Ishikawa (cell line): ENCODE measurements around the gene SCAP.

Source experiments
- CEBPB ChIP-seq: IDR thresholded peaks from 2 replicates; pipeline ENCODE4 v1.6.1; 2012
- CREB1 ChIP-seq: IDR thresholded peaks from 2 replicates; pipeline ENCODE4 v1.6.1; 2012; ENCODE audit warnings: low read depth
- EGR1 ChIP-seq: IDR thresholded peaks from 2 replicates; pipeline ENCODE4 v1.6.1; 2012
- EP300 ChIP-seq: IDR thresholded peaks from 2 replicates; pipeline ENCODE4 v1.6.1; 2012; ENCODE audit warnings: borderline replicate concordance
- FOXM1 ChIP-seq: IDR thresholded peaks from 2 replicates; pipeline ENCODE4 v1.6.1; 2012; ENCODE audit warnings: low read depth, borderline replicate concordance
- MAX ChIP-seq: IDR thresholded peaks from 2 replicates; pipeline ENCODE4 v1.6.1; 2012
- NFIC ChIP-seq: IDR thresholded peaks from 2 replicates; pipeline ENCODE4 v1.6.1; 2012
- RAD21 ChIP-seq: IDR thresholded peaks from 2 replicates; pipeline ENCODE4 v1.6.1; 2012; ENCODE audit warnings: low read depth
- TAF1 ChIP-seq: IDR thresholded peaks from 2 replicates; pipeline ENCODE4 v1.6.1; 2012; ENCODE audit warnings: low read depth, mild to moderate bottlenecking
- TCF12 ChIP-seq: IDR thresholded peaks from 2 replicates; pipeline ENCODE4 v1.6.1; 2012; ENCODE audit warnings: low read depth
- TEAD4 ChIP-seq: IDR thresholded peaks from 2 replicates; pipeline ENCODE4 v1.6.1; 2012
- USF1 ChIP-seq: IDR thresholded peaks from 2 replicates; pipeline ENCODE4 v1.6.1; 2012
- YY1 ChIP-seq: IDR thresholded peaks from 2 replicates; pipeline ENCODE4 v1.6.1; 2012; ENCODE audit warnings: low read depth
- ZBTB7A ChIP-seq: IDR thresholded peaks from 2 replicates; pipeline ENCODE4 v1.6.1; 2012; ENCODE audit warnings: low read depth
- TF ChIP-seq, protein P1 (sequence below): IDR thresholded peaks from 2 replicates; pipeline ENCODE4 v1.6.1; 2012; ENCODE audit warnings: low read depth, mild to moderate bottlenecking

SCAP gene

DNA sequence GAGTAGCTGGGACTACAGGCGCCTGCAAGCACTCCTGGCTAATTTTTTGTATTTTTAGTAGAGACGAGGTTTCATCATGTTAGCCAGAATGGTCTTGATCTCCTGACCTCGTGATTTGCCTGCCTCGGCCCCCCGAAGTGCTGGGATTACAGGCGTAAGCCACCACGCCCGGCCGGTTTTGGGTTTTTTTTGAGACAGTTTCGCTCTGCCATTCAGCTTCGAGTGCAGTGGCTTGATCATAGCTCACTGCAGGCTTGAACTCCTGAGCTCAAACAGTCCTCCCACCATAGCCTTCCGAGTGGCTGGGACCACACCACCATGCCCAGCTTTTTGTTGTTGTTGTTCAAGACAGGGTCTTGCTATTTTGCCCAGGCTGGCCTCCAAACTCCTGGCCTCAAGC, 16.0 kb upstream of the SCAP start:
- no peak for TF ChIP-seq NFIC
- TF ChIP-seq EGR1: no peak
- TF ChIP-seq USF1: no peak
- TF ChIP-seq FOXM1: no peak
- TF ChIP-seq TCF12: no peak

DNA sequence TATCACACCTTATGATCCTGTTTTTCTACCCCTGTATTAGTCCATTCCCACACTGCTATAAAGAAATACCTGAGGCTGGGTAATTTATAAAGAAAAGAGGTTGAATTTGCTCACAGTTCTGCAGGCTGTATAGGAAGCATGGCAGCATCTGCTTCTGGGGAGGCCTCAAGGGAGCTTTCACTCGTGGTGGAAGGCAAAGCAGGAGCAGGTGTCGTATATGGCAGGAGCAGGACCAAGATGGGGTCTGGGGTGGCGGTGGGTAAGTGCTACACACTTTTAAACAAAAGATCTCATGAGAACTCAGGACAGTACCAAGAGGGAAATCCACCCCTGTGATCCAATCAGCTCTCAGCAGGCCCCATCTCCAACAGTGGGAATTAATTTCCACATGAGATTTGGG, 15.4 kb upstream of the SCAP start:
- TF ChIP-seq EGR1: no peak
- no peak for TF ChIP-seq CREB1
- TF ChIP-seq TAF1: no peak
- no peak for TF ChIP-seq USF1
- TF ChIP-seq YY1: no peak
- no peak for TF ChIP-seq TEAD4
- TF ChIP-seq, protein P1, sequence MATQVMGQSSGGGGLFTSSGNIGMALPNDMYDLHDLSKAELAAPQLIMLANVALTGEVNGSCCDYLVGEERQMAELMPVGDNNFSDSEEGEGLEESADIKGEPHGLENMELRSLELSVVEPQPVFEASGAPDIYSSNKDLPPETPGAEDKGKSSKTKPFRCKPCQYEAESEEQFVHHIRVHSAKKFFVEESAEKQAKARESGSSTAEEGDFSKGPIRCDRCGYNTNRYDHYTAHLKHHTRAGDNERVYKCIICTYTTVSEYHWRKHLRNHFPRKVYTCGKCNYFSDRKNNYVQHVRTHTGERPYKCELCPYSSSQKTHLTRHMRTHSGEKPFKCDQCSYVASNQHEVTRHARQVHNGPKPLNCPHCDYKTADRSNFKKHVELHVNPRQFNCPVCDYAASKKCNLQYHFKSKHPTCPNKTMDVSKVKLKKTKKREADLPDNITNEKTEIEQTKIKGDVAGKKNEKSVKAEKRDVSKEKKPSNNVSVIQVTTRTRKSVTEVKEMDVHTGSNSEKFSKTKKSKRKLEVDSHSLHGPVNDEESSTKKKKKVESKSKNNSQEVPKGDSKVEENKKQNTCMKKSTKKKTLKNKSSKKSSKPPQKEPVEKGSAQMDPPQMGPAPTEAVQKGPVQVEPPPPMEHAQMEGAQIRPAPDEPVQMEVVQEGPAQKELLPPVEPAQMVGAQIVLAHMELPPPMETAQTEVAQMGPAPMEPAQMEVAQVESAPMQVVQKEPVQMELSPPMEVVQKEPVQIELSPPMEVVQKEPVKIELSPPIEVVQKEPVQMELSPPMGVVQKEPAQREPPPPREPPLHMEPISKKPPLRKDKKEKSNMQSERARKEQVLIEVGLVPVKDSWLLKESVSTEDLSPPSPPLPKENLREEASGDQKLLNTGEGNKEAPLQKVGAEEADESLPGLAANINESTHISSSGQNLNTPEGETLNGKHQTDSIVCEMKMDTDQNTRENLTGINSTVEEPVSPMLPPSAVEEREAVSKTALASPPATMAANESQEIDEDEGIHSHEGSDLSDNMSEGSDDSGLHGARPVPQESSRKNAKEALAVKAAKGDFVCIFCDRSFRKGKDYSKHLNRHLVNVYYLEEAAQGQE: no peak
- TF ChIP-seq NFIC: no peak

- TF ChIP-seq RAD21: no peak
- TF ChIP-seq TCF12: no peak
- no peak for TF ChIP-seq EP300
- TF ChIP-seq FOXM1: no peak
- no peak for TF ChIP-seq NFIC
- TF ChIP-seq TEAD4: no peak
- no peak for TF ChIP-seq EGR1
- no peak for TF ChIP-seq YY1
- no peak for TF ChIP-seq CREB1
- TF ChIP-seq MAX: no peak
- TF ChIP-seq TAF1: no peak
- no peak for TF ChIP-seq ZBTB7A
- no peak for TF ChIP-seq USF1
- no peak for TF ChIP-seq CEBPB
Observed at GRCh38 chr3:47487265-47487664, 11.5 kb upstream of the SCAP start.

DNA sequence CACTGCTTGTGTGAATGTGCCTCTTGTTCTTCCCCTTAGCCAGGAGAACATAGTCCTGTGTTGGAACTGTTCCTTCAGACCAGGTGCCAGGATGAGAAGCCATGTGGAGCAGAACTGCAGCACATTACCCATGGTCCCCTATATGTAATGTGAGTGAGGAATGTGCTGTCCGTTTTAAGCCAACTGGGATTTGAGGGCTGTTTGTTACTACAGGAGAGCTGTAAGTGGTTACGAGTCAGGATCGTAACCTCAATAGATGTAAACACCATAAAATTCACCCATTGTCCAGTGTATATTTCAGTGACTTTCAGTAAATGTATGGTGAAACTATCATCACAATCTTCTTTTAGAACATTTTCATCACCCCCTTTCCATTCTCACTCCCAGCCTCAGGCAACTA, 10.1 kb upstream of the SCAP start:
- TF ChIP-seq ZBTB7A (no peak), YY1 (no peak), MAX (no peak), TEAD4 (no peak), EP300 (no peak), NFIC (no peak)
- TF ChIP-seq, protein P1: no peak

DNA sequence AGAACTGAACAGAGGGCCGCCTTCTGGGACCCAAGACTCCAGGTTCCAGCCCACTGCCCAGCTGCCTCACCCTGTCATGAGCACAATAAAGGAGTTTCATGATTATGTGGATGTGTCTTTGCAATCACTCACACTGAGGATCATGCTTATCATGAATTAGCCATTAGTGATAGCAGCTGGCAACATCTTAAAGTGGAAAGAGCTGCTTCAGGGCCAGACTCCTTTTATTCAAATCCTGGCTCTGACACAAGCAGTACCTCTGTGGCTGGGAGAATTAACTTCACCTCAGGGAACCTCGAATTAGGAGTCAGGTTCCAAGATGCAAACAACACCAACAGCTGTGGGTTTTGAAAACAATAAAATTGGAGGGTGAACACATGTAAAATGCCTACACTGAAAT, 6.6 kb upstream of the SCAP start:
- TF ChIP-seq YY1: no peak
- no peak for TF ChIP-seq FOXM1
- TF ChIP-seq CREB1: no peak
- no peak for TF ChIP-seq EP300
- TF ChIP-seq EGR1: no peak
- TF ChIP-seq TCF12: no peak
- no peak for TF ChIP-seq CEBPB
- no peak for TF ChIP-seq ZBTB7A

DNA sequence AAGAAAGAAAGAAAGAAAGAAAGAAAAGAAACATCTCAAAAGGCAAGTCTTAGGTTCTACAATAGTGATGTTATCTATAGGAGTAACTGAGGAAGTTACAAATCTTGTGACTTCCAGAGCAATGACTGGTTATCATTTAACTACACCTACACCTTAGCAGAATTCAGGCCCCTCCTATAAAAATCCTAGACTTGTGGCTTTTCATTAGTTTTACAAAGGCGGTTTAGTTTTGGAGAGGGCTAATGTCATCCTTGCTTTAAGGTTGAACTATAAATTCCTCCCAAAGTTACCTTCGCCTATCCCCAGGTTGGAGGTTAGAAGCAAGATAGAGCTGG, 4.1 kb upstream of the SCAP start:
- TF ChIP-seq TAF1 (no peak), MAX (no peak), ZBTB7A (no peak)

- TF ChIP-seq NFIC (no peak), CEBPB (no peak), FOXM1 (no peak), TCF12 (no peak), ZBTB7A (no peak), MAX (no peak), TAF1 (no peak), USF1 (no peak), TEAD4 (no peak), YY1 (no peak), CREB1 (no peak), EP300 (no peak), RAD21 (no peak)
- TF ChIP-seq, protein P1: no peak
Observed at GRCh38 chr3:47478022-47478421, 2.3 kb upstream of the SCAP start.
